T-helper 2 cell (primary cell): ENCODE results near the gene SPAG9.
A peak's percentile ranks its signal among the peaks of the same experiment; 100 is the strongest.
"Not testable (repeated sequence)": the region's sequence is repeated elsewhere in the genome, so short reads cannot be mapped to it uniquely, and the experiment has no call there.

Source experiments
- DNase-seq, 5 experiments: peaks; one replicate each; pipeline versions ENCODE4 v3.0.0 to v3.0.0-alpha.2; 2012 to 2022

SPAG9 gene

GRCh38 chr17:51085150-51085805 is 35.4 kb downstream of the SPAG9 start:
- peak in 1 of 5 experiments; percentile 21 for DNase-seq

- DNase-seq: no peak
These were observed 36.7 kb downstream of the SPAG9 start for GRCh38 chr17:51083981-51084380.

DNA sequence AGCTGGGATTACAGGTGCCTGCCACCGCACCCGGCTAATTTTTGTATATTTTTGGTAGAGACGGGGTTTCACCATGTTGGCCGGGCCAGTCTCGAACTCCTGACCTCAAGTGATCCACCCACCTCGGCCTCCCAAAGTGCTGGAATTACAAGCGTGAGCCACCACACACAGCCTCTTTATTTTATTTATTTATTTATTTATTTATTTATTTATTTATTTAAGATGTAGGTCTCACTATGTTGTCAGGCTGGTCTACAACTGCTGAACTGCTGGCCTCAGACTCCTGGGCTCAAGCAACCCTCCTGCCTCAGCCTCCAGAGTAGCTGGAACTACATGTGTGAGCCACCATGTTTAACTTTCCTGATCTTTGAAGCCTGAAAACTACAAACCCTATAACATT is 37.3 kb downstream of the SPAG9 start:
- DNase-seq: not testable (repeated sequence)

- no peak for DNase-seq
These were observed 41.6 kb downstream of the SPAG9 start for GRCh38 chr17:51079049-51079448.

DNA sequence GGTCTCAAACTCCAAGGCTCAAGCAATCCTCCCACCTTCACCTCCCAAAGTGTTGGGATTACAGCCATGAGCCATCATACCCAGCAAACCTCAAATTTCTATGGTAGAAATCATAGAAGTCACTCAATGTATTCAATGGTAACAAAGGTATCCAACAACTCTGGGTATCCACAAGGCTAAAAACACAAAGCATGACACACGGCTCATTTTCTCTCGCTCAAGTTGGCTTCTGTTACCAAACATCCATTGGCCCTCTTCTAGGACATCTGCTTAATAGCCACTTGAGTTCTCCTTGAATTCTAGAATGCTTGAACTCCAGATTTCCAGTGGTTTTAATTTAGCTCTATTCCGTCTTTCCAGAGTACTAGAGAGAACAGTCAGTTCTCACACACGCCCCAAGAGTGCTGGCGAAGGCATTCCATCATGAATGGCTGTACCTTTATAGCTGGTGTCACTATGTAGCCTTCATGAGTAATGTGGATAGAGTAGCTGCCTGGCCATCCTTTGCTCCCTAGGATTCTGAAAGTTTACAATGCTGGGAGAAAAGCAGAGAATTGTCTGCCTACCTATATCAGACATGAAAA is 42.6 kb downstream of the SPAG9 start:
- DNase-seq: no peak

GRCh38 chr17:51076821-51077220 is 43.8 kb downstream of the SPAG9 start:
- no peak for DNase-seq

- DNase-seq: no peak
These were observed 49.1 kb downstream of the SPAG9 start for GRCh38 chr17:51071556-51071955.

- no peak for DNase-seq
These were observed 55.2 kb downstream of the SPAG9 start for GRCh38 chr17:51065466-51065865.

GRCh38 chr17:51064061-51064735 is 56.5 kb downstream of the SPAG9 start:
- DNase-seq: no peak

DNA sequence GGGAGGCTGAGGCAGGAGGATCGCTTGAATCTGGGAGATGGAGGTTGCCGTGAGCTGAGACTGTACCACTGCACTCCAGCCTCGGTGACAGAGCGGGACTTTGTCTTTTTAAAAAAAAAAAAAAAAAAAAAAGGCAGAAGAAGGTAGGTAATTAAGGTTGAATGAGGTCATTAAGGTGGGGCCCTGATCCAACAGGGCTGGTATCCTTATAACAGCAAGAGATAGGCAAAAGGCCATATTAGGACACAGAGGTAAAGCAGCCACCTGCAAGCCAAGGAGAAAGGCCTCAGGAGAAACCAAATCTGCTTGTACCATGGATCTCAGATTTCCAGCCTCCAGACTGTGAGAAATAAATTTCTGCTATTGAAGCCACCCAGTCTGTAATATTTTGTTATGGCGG is 60.3 kb downstream of the SPAG9 start:
- no peak for DNase-seq

GRCh38 chr17:51059781-51060180 is 60.9 kb downstream of the SPAG9 start:
- DNase-seq: no peak

- no peak for DNase-seq
These were observed 63.1 kb downstream of the SPAG9 start for GRCh38 chr17:51057534-51057933.

DNA sequence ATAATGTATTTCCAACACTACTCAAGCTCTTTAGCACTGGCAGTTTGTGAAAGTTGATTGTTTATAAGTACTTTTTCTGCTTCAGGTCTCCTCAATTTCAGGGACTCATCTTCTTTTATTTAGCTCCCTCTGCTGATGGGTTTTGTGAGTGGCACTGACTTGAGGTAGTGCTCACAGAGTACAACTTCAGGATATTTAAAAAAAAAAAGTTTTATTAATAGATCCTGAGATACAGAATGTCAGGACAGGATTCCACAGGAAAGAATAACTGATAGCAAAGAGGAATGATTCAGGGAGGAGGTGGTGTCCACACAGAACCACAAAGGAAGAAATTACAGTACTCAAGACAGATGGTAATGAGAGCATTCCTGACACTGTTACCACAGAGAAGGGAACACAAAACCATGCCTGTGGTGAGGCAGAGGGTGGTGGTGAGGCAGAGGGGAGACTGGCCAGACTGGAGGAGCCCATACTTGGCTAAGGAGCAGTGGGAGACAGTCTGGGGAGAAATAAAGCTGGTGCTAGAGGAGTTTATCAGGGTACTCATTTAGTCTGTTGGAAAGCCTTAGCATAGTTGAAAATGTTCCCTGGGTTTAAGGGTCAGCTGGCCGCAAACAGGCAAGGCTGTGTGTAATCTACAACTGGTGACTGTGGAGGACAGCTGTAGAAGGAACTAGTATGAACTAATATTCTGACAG is 63.7 kb downstream of the SPAG9 start:
- peak in 2 of 5 experiments; percentile 2 to 61 for DNase-seq

GRCh38 chr17:51054748-51055147 is 65.9 kb downstream of the SPAG9 start:
- no peak for DNase-seq

DNA sequence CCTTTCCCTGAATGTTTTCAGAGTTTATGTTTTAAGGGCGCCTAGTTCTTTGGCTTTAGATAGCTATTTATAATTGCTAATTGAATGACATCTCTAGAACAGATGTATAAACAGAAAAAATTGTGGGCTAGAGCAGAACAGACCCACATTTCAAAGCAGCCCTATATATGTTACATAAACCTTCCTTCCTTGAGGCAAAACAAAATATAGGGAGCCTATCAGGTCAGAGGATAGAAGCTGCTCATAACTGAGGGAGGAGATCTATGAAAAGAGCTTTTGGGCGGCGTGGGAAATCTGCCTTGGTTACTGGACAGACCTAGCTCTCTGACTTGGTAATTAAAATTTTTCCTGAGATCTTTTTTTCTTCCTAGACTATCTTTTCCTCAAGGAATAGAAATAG is 68.4 kb downstream of the SPAG9 start:
- no peak for DNase-seq

DNA sequence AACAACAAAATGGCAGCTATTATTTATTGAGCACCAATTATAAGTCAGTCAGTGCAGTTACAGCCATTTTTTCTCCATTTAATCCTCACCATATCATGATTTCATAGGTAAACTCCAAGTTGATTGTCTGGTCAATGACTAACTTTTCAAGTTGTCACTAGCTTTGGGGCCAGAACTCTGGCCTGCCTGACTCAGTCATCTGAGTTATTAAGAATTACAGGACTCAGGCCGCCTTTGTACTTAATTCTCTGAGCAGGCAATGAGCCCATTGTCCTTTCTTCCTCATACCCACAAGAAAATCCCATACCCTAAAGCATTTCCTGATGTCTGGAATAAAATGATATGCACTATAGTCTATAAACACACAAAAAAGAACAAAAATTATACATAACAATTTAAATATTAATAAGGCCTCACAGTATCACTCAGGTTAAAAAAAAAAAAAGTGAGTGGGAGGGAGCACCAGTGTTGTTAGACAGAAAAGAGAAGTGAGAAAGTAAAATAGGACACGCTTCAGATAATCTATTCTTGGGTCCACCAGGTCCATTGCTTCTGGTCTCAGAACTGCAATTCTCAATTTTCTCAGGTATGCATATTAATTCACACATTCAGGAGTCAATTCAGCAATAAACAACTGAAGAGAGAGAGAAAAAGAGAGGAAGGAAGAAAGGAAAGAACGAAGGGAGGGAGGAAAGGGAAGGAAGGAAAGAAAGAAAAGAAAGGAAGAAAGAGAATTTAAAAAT is 70.2 kb downstream of the SPAG9 start:
- no peak for DNase-seq

DNA sequence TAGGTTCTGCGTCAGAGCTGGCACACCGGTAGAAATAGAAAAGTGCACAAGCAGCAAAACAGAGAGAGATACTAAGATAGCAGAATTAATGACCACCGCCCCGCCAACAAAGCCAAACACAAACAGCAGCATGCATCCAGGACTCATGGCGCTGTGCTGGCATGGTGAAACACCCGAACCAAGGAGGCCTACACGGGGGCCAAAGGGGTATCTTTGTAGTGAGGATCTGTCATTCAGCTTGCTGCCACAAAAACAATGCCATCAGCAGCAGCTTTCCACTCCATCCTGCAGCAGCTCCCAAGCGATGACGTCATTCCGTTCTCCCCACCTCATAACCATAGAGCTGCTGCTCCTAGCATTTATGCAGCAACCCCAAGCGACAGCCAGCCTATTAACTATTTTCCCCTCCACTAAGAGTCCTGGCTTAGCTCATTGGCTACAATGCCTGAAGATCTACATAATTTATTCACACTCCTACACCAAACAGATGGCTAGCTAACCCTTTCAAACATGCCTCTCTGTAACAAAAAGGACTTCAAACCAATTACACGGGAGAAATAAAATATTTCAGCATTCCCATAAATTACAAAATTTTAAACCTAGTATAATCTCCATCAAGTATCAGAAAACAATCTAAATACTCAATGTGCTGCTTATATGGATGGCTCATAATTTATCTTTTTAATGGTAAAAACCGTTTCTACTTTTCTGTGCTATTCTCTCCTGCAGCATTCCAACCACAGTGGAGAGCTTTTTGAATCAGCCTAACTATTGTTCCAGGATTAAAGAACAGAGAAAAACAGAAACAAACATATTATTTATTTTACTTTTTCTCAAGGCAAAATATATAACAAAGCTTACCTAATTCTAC is 73.9 kb downstream of the SPAG9 start:
- no peak for DNase-seq

DNA sequence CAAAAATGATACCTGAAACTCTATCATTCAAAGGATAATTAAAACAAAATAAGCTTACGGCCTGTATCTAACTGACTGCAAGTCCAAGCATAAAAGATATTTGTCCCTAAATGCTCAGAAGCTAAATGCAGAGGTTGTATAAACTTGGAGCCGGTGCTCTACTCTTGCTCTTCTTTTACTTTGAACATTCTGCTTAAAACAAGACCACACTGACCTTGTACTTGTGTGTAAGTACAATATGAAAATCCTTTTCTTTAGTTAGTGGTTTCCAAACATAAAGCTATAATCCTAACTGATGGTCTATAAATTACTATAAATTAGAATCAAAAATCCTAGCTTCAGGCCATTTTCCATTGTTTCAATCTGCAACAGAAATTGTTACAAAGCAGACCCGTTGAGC is 74.6 kb downstream of the SPAG9 start:
- no peak for DNase-seq

DNA sequence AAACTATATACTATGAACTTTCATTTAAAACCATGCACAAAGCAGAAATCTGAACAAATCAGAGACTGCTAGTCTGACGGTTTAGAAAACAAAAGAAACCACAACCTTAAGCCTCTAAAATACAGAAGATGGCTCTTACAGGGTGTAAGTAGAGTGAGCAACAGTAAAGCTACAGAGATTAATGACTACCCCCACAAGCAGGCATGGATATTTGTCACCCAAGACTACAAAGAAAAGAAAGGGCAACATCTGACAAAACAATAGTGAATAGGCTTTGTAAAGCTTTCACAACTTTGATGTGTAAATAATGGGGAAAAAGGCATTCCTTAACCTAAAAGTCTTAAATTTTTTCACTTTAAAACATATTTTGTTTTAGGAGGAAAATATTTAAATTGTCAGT is 75.0 kb downstream of the SPAG9 start:
- DNase-seq: peak in 1 of 5 experiments; percentile 6

- no peak for DNase-seq
These were observed 75.7 kb downstream of the SPAG9 start for GRCh38 chr17:51044976-51045375.

- no peak for DNase-seq
These were observed 84.6 kb downstream of the SPAG9 start for GRCh38 chr17:51036084-51036483.

- DNase-seq: no peak
These were observed 85.2 kb downstream of the SPAG9 start for GRCh38 chr17:51035431-51035830.
